ENCODE data around the gene MRNIP.

Gene MRNIP

GRCh38 chr5:179804555-179804947 is 54.1 kb downstream of the MRNIP start:
- DNase-seq (ENCODE audit: low spot score), result no peak
- TF ChIP-seq, protein P1, sequence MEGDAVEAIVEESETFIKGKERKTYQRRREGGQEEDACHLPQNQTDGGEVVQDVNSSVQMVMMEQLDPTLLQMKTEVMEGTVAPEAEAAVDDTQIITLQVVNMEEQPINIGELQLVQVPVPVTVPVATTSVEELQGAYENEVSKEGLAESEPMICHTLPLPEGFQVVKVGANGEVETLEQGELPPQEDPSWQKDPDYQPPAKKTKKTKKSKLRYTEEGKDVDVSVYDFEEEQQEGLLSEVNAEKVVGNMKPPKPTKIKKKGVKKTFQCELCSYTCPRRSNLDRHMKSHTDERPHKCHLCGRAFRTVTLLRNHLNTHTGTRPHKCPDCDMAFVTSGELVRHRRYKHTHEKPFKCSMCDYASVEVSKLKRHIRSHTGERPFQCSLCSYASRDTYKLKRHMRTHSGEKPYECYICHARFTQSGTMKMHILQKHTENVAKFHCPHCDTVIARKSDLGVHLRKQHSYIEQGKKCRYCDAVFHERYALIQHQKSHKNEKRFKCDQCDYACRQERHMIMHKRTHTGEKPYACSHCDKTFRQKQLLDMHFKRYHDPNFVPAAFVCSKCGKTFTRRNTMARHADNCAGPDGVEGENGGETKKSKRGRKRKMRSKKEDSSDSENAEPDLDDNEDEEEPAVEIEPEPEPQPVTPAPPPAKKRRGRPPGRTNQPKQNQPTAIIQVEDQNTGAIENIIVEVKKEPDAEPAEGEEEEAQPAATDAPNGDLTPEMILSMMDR (IDR thresholded peaks at IDR 0.05; ENCODE audit: extremely low read depth, insufficient read depth, missing control alignments), result no peak
- in situ Hi-C loops (cut with MboI; ENCODE audit: low pct_unique_long_range_greater_than_20kb, low sequenced_read_pairs, unreplicated experiment), result no loop called here

GRCh38 chr5:179803651-179804554 is 54.7 kb downstream of the MRNIP start:
- TF ChIP-seq, protein P1 (IDR thresholded peaks at IDR 0.05; ENCODE audit: extremely low read depth, insufficient read depth, missing control alignments), result no peak
- peak; percentile 39 for DNase-seq (ENCODE audit: low spot score)
- in situ Hi-C loops (cut with MboI; ENCODE audit: low pct_unique_long_range_greater_than_20kb, low sequenced_read_pairs, unreplicated experiment), result no loop called here

- DNase-seq (ENCODE audit: low spot score), result no peak
- in situ Hi-C loops (cut with MboI; ENCODE audit: low pct_unique_long_range_greater_than_20kb, low sequenced_read_pairs, unreplicated experiment), result no loop called here
- TF ChIP-seq, protein P1 (IDR thresholded peaks at IDR 0.05; ENCODE audit: extremely low read depth, insufficient read depth, missing control alignments), result no peak
These were observed 55.6 kb downstream of the MRNIP start for GRCh38 chr5:179802950-179803562.

GRCh38 chr5:179802207-179802883 is 56.3 kb downstream of the MRNIP start:
- in situ Hi-C loops (cut with MboI; ENCODE audit: low pct_unique_long_range_greater_than_20kb, low sequenced_read_pairs, unreplicated experiment), result no loop called here
- TF ChIP-seq, protein P1 (IDR thresholded peaks at IDR 0.05; ENCODE audit: extremely low read depth, insufficient read depth, missing control alignments), result no peak
- DNase-seq (ENCODE audit: low spot score), result no peak

DNA sequence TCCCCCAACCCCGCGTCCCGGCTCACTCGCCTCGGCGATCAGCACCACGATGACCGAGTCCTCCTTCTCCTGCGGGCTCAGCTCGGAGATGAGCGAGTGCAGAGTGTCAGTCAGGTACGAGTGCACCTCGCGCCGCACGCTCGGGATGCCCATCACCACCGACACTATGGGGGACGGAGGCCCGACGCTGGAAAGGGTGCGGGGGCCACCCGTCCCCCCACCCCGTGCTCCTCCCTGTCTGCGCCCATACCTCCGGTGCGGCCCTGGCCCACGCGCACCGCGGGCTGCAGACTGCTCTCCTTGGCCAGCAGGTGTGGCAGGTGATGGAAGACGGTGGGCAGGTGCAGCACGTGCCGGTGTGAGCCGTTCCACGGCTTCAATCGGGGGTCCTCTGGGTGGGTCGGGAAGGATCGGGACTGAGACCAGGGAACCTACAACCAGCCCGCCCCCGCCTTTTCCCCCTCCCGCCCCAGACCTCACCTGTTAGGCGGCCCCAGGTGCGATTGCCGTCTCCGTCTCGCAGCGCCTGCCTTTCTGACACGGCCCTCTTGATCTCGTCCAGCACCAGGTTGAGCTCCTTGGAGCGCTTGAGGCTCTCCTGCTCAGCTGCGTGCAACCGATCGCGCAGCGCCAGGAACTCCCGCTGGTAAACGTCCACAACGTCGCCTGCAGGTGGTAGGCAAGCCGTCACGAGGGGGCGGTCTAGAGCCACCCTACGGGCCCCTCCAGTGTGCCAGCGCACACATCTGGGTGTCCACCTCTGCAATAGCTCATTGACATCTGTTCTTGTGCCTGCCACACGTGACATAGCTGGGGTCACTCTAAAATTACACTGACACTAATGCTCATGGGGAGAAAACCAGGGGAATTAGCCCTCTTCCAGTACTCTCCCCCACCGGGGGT is 57.1 kb downstream of the MRNIP start:
- peak; percentile 87 for DNase-seq (ENCODE audit: low spot score)
- in situ Hi-C loops (cut with MboI; ENCODE audit: low pct_unique_long_range_greater_than_20kb, low sequenced_read_pairs, unreplicated experiment), result no loop called here
- TF ChIP-seq, protein P1 (IDR thresholded peaks at IDR 0.05; ENCODE audit: extremely low read depth, insufficient read depth, missing control alignments), result peak; percentile 76

All from GM13977 (cell line).